SK-N-SH treated with all-trans-retinoic acid at 6 μM for 48 hours (cell line): ENCODE results near the gene DLG2.

Experiments used
- CREB5 ChIP-seq: fragments of 250-450 bp; sonication (Bioruptor Pico); IDR thresholded peaks from 2 replicates; pipeline ENCODE4 v1.5.1; 2020; ENCODE audit warnings: low read depth, mild to moderate bottlenecking, moderate library complexity
- CSDC2 ChIP-seq: fragments of 250-450 bp; sonication (Bioruptor Pico); IDR thresholded peaks from 2 replicates; pipeline ENCODE4 v1.5.0; 2020; ENCODE audit warnings: mild to moderate bottlenecking, moderate library complexity
- CSRNP3 ChIP-seq: fragments of 250-450 bp; sonication (Bioruptor Pico); IDR thresholded peaks from 2 replicates; pipeline ENCODE4 v1.5.1; 2021; ENCODE audit warnings: mild to moderate bottlenecking, moderate library complexity
- ISL1 ChIP-seq: fragments of 250-450 bp; sonication (Bioruptor Pico); IDR thresholded peaks from 2 replicates; pipeline ENCODE4 v2.1.2; 2022; ENCODE audit warnings: mild to moderate bottlenecking, moderate library complexity
- PATZ1 ChIP-seq: fragments of 250-450 bp; sonication (Bioruptor Pico); IDR thresholded peaks from 2 replicates; pipeline ENCODE4 v1.8.0; 2020; ENCODE audit warnings: mild to moderate bottlenecking, moderate library complexity, borderline replicate concordance
- ZC3H10 ChIP-seq: fragments of 250-450 bp; sonication (Bioruptor Pico); IDR thresholded peaks from 2 replicates; pipeline ENCODE4 v1.5.1; 2021; ENCODE audit warnings: mild to moderate bottlenecking, moderate library complexity
- ZFP3 ChIP-seq: fragments of 250-450 bp; sonication (Bioruptor Pico); IDR thresholded peaks from 2 replicates; pipeline ENCODE4 v1.5.0; 2020; ENCODE audit warnings: mild to moderate bottlenecking, moderate library complexity
- ZFP30 ChIP-seq: fragments of 450-650 bp; formaldehyde crosslinking; IDR thresholded peaks from 2 replicates; pipeline ENCODE4 v1.5.0; 2022; ENCODE audit warnings: mild to moderate bottlenecking, moderate library complexity
- ZNF70 ChIP-seq: fragments of 450-650 bp; formaldehyde crosslinking; IDR thresholded peaks from 2 replicates; pipeline ENCODE4 v1.5.0; 2020; ENCODE audit warnings: mild to moderate bottlenecking, moderate library complexity
- ZNF8 ChIP-seq: fragments of 450-650 bp; formaldehyde crosslinking; IDR thresholded peaks from 2 replicates; pipeline ENCODE4 v1.5.0; 2020; ENCODE audit warnings: mild to moderate bottlenecking, moderate library complexity

- TF ChIP-seq PATZ1 (CRISPR knock-in tag) (no peak), CSDC2 (CRISPR knock-in tag) (no peak), ZNF70 (CRISPR knock-in tag) (no peak), CSRNP3 (CRISPR knock-in tag) (no peak), ZFP30 (CRISPR knock-in tag) (no peak), ZNF8 (CRISPR knock-in tag) (no peak), ZC3H10 (CRISPR knock-in tag) (no peak), ISL1 (no peak), ZFP3 (CRISPR knock-in tag) (no peak), CREB5 (CRISPR knock-in tag) (no peak)
These were observed 809.1 kb downstream of the DLG2 start for GRCh38 chr11:84817998-84818397.
